Measurements from ENCODE around the gene MGLL.
"Not testable (repeated sequence)": the region's sequence is repeated elsewhere in the genome, so short reads cannot be mapped to it uniquely, and the experiment has no call there.

Gene MGLL

GRCh38 chr3:127688416-127689265, 133.7 kb downstream of the MGLL start:
- DNase-seq (ENCODE audit: low read depth): no peak

- no peak for DNase-seq (ENCODE audit: low read depth)
These were observed 134.3 kb downstream of the MGLL start for GRCh38 chr3:127688022-127688415.

- no peak for DNase-seq (ENCODE audit: low read depth)
These were observed 135.0 kb downstream of the MGLL start for GRCh38 chr3:127687228-127687737.

- DNase-seq (ENCODE audit: low read depth): no peak
These were observed 135.8 kb downstream of the MGLL start for GRCh38 chr3:127686512-127686894.

GRCh38 chr3:127685708-127686511, 136.4 kb downstream of the MGLL start:
- DNase-seq (ENCODE audit: low read depth): no peak

GRCh38 chr3:127684871-127685707, 137.2 kb downstream of the MGLL start:
- no peak for DNase-seq (ENCODE audit: low read depth)

GRCh38 chr3:127682561-127682960, 139.8 kb downstream of the MGLL start:
- no peak for DNase-seq (ENCODE audit: low read depth)

- not testable (repeated sequence) for DNase-seq (ENCODE audit: low read depth)
These were observed 140.2 kb downstream of the MGLL start for GRCh38 chr3:127682175-127682554.

- no peak for DNase-seq (ENCODE audit: low read depth)
These were observed 141.5 kb downstream of the MGLL start for GRCh38 chr3:127680798-127681221.

- DNase-seq (ENCODE audit: low read depth): no peak
These were observed 142.1 kb downstream of the MGLL start for GRCh38 chr3:127680146-127680661.

GRCh38 chr3:127679534-127680145, 142.7 kb downstream of the MGLL start:
- no peak for DNase-seq (ENCODE audit: low read depth)

- DNase-seq (ENCODE audit: low read depth): no peak
These were observed 143.4 kb downstream of the MGLL start for GRCh38 chr3:127678611-127679533.

GRCh38 chr3:127678315-127678599, 144.1 kb downstream of the MGLL start:
- no peak for DNase-seq (ENCODE audit: low read depth)

GRCh38 chr3:127677541-127678314, 144.6 kb downstream of the MGLL start:
- DNase-seq (ENCODE audit: low read depth): no peak

- DNase-seq (ENCODE audit: low read depth): no peak
These were observed 145.4 kb downstream of the MGLL start for GRCh38 chr3:127676921-127677351.

- DNase-seq (ENCODE audit: low read depth): no peak
These were observed 145.9 kb downstream of the MGLL start for GRCh38 chr3:127676456-127676855.

- no peak for DNase-seq (ENCODE audit: low read depth)
These were observed 146.5 kb downstream of the MGLL start for GRCh38 chr3:127675651-127676391.

GRCh38 chr3:127674790-127675189, 147.5 kb downstream of the MGLL start:
- no peak for DNase-seq (ENCODE audit: low read depth)
